HG03066 (cell line): ENCODE measurements around the gene COL1A2.

Experiments
- ATAC-seq: cut with Tn5 transposase; IDR thresholded peaks from one replicate; pipeline ENCODE4 v1.9.1; 2021; ENCODE audit warnings: low read depth; ENCODE audit not compliant: unreplicated experiment

Gene COL1A2

GRCh38 chr7:94472608-94473007 lies 77.9 kb downstream of the COL1A2 start:
- ATAC-seq: no peak

GRCh38 chr7:94476251-94476840 lies 81.7 kb downstream of the COL1A2 start:
- no peak for ATAC-seq

- no peak for ATAC-seq
Observed at GRCh38 chr7:94477878-94478277, 83.2 kb downstream of the COL1A2 start.

GRCh38 chr7:94478648-94479214 lies 84.0 kb downstream of the COL1A2 start:
- no peak for ATAC-seq
